RWPE2 (cell line): ENCODE data around the gene KRTAP2-4.
"Not testable (repeated sequence)": the region's sequence is repeated elsewhere in the genome, so short reads cannot be mapped to it uniquely, and the experiment has no call there.

Source experiments
- ATAC-seq: fragments of 200-7000 bp; cut with Tn5 transposase; 3 replicates; pipeline ENCODE4 v1.9.1; 2021; ENCODE audit warnings: low read depth
- DNase-seq: peaks from one replicate; pipeline ENCODE4 v3.0.0-alpha.2; 2020; ENCODE audit warnings: low spot score
- H3K27ac ChIP-seq: fragments of 450-650 bp; 2 replicates; pipeline ENCODE4 v1.5.1; 2017; ENCODE audit warnings: mild to moderate bottlenecking; ENCODE audit not compliant: poor library complexity, severe bottlenecking
- H3K27me3 ChIP-seq: fragments of 250-450 bp; sonication (Bioruptor Pico); 2 replicates; pipeline ENCODE4 v1.5.1; 2021; ENCODE audit warnings: mild to moderate bottlenecking, moderate library complexity; ENCODE audit not compliant: insufficient read depth, poor library complexity, severe bottlenecking
- H3K36me3 ChIP-seq: fragments of 250-450 bp; sonication (Bioruptor Pico); 2 replicates; pipeline ENCODE4 v1.5.1; 2020; ENCODE audit warnings: low read depth, mild to moderate bottlenecking, moderate library complexity
- H3K4me1 ChIP-seq: fragments of 250-450 bp; sonication (Bioruptor Pico); 2 replicates; pipeline ENCODE4 v1.5.1; 2021; ENCODE audit warnings: mild to moderate bottlenecking, moderate library complexity; ENCODE audit not compliant: insufficient read depth, poor library complexity, severe bottlenecking
- H3K4me3 ChIP-seq: fragments of 250-450 bp; sonication (Bioruptor Pico); 2 replicates; pipeline ENCODE4 v1.5.1; 2021; ENCODE audit warnings: mild to moderate bottlenecking, moderate library complexity; ENCODE audit not compliant: severe bottlenecking
- H3K9me3 ChIP-seq: fragments of 250-450 bp; sonication (Bioruptor Pico); 2 replicates; pipeline ENCODE4 v1.5.1; 2021; ENCODE audit warnings: mild to moderate bottlenecking, moderate library complexity; ENCODE audit not compliant: severe bottlenecking
- CTCF ChIP-seq: fragments of 450-650 bp; IDR thresholded peaks from one replicate; pipeline ENCODE4 v1.5.1; 2017; ENCODE audit warnings: mild to moderate bottlenecking, moderate library complexity; ENCODE audit not compliant: poor library complexity, severe bottlenecking

The KRTAP2-4 gene

DNA sequence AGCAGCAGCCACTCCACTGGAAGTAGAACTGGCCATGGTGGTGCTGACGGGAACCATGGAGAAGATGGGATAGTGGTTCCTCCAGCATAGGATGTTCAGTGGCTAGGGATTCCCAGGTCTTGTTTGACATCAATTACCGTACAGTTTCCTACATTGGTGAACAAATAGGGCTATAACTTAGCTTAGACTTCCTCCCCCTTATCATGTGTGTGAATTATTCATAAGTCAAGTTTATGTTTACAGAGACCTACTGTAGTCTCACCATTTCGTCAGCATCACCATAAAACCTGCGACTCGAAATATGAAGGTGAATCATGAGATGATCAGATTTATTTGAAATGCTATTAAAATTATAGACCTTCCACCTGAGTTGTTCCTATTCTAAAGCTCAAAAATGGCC, 6.9 kb downstream of the KRTAP2-4 start:
- H3K36me3 ChIP-seq, result no peaks in the 10 kb centered on the region
- H3K27ac ChIP-seq, result peak overlapping the region; percentile 95
- H3K9me3 ChIP-seq, result no peaks in the 10 kb centered on the region
- no peak for TF ChIP-seq CTCF
- ATAC-seq, result peak; percentile 40; the same call in 2 of the 3 replicates
- peaks cover 40% of the 10 kb centered on the region for H3K4me1 ChIP-seq
- DNase-seq, result no peak
- H3K4me3 ChIP-seq, result no peak overlapping the region
- H3K27me3 ChIP-seq, result no peaks in the 10 kb centered on the region

DNA sequence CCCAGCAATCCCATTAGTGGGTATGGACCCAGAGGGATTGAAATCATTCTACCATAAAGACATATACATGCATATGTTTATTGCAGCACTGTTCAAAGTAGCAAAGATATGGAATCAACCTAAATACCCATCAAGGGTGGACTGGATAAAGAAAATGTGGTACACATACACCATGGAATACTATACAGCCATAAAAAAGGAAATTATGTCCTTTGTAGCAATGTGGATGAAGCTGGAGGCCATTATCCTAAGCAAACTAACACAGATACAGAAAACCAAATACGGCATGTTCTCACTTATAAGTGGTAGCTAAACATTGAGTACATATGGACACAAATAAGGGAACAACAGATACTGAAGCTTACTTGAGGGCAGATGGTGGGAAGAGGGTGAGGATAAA, 8.1 kb downstream of the KRTAP2-4 start:
- H3K27me3 ChIP-seq, result no peaks in the 10 kb centered on the region
- DNase-seq (no peak), ATAC-seq (no peak)
- no peak for TF ChIP-seq CTCF
- peak overlapping the region; percentile 95 for H3K27ac ChIP-seq
- no peak overlapping the region for H3K4me3 ChIP-seq
- no peaks in the 10 kb centered on the region for H3K36me3 ChIP-seq
- H3K4me1 ChIP-seq, result peaks cover 39% of the 10 kb centered on the region
- peaks cover 2% of the 10 kb centered on the region for H3K9me3 ChIP-seq

GRCh38 chr17:41055130-41055529, 10.5 kb downstream of the KRTAP2-4 start, which contains the start of gene KRTAP2-2:
KRTAP2-2 (minus strand) TSS chr17:41055230; CDS start chr17:41055211, 19 bp downstream.
- not testable (repeated sequence) for ATAC-seq, H3K27me3 ChIP-seq, H3K9me3 ChIP-seq, H3K4me3 ChIP-seq, H3K36me3 ChIP-seq, DNase-seq, H3K27ac ChIP-seq
- peaks cover 18% of the 10 kb centered on the region for H3K4me1 ChIP-seq

DNA sequence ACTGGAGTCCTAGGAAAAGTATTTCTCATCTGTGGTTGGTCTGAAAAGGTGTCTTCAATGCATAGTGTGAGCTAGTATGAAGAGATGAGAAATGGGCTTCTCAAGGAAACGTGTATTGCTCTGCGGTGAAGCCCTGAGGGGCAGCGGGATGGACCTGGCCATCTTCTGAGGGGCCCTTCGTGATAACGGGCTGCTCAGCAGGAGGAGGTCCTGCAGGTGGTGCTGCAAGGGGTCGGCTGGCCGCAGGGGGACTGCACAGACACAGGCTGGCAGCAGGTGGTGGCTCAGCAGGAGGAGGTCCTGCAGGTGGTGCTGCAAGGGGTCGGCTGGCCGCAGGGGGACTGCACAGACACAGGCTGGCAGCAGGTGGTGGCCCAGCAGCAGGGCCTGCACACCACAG, 11.1 kb downstream of the KRTAP2-4 start:
- H3K27ac ChIP-seq, H3K4me3 ChIP-seq, ATAC-seq, DNase-seq, H3K9me3 ChIP-seq, H3K27me3 ChIP-seq, H3K36me3 ChIP-seq: not testable (repeated sequence)
- H3K4me1 ChIP-seq, result peaks cover 14% of the 10 kb centered on the region

DNA sequence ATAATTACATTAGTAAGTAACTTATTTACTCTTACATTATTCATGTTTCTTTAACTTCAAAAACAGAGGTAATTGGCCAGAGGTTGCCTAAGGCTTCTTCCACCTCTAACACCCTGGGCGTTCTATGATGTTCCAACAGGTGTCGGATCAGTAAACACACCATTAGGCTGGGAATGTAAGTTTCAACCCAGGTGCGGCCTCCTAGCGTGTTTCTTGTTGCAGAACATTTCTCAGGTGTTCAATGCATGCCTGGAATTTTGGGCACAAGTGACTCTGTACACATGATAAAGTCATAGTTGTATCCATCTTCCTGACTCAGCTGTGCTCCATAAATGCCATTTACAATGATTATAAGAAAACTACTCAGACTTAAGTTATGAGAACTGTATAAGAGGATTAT, 11.7 kb downstream of the KRTAP2-4 start:
- DNase-seq, result no peak
- no peak overlapping the region for H3K27ac ChIP-seq
- H3K27me3 ChIP-seq, result no peaks in the 10 kb centered on the region
- H3K4me1 ChIP-seq, result peaks cover 13% of the 10 kb centered on the region
- TF ChIP-seq CTCF, result no peak
- peaks cover 2% of the 10 kb centered on the region for H3K9me3 ChIP-seq
- no peak overlapping the region for H3K4me3 ChIP-seq
- no peak for ATAC-seq
- no peaks in the 10 kb centered on the region for H3K36me3 ChIP-seq

GRCh38 chr17:41052566-41052965, 13.1 kb downstream of the KRTAP2-4 start:
- Histone ChIP-seq H3K9me3 (peaks cover 2% of the 10 kb centered on the region), H3K4me3 (no peak overlapping the region), H3K27me3 (no peaks in the 10 kb centered on the region), H3K36me3 (no peaks in the 10 kb centered on the region), H3K27ac (no peak overlapping the region), H3K4me1 (peaks cover 12% of the 10 kb centered on the region)
- ATAC-seq (no peak), DNase-seq (no peak)
- no peak for TF ChIP-seq CTCF
